ENCODE measurements around the gene IGF1R. TPM values are rescaled to one million over a fixed set of nuclear protein-coding genes. Genes with fewer than 3 reads are reported as not detected.

The IGF1R gene
- total RNA-seq, 1 experiment from 2014 or later = 125 TPM

- Mint-ChIP-seq H3K36me3 (no peaks in the 10 kb centered on the region), H3K9me3 (no peaks in the 10 kb centered on the region; the same call in 1 of the 2 replicates), H3K27ac (peak overlapping the region; percentile 93), H3K27me3 (ENCODE audit: low read depth) (no peaks in the 10 kb centered on the region), H3K4me1 (peaks cover 65% of the 10 kb centered on the region), H3K4me3 (no peak overlapping the region)
- DNase-seq (ENCODE audit: low spot score) (no peak), ATAC-seq (no peak)
- TF ChIP-seq ZMAT4 (CRISPR knock-in tag; IDR thresholded peaks at IDR 0.05) (no peak), FOXJ3 (CRISPR knock-in tag; IDR thresholded peaks at IDR 0.05; ENCODE audit: borderline replicate concordance) (no peak), NFYB (CRISPR knock-in tag; conservative IDR thresholded peaks at IDR 0.05; ENCODE audit: low read depth) (no peak), OVOL2 (CRISPR knock-in tag; IDR thresholded peaks at IDR 0.05; ENCODE audit: borderline replicate concordance) (no peak), TCF7 (CRISPR knock-in tag; IDR thresholded peaks at IDR 0.05; ENCODE audit: low read depth) (no peak)
- TF ChIP-seq, protein P1, sequence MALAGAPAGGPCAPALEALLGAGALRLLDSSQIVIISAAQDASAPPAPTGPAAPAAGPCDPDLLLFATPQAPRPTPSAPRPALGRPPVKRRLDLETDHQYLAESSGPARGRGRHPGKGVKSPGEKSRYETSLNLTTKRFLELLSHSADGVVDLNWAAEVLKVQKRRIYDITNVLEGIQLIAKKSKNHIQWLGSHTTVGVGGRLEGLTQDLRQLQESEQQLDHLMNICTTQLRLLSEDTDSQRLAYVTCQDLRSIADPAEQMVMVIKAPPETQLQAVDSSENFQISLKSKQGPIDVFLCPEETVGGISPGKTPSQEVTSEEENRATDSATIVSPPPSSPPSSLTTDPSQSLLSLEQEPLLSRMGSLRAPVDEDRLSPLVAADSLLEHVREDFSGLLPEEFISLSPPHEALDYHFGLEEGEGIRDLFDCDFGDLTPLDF (CRISPR knock-in tag; IDR thresholded peaks at IDR 0.05) = no peak
- TF ChIP-seq, protein P2, sequence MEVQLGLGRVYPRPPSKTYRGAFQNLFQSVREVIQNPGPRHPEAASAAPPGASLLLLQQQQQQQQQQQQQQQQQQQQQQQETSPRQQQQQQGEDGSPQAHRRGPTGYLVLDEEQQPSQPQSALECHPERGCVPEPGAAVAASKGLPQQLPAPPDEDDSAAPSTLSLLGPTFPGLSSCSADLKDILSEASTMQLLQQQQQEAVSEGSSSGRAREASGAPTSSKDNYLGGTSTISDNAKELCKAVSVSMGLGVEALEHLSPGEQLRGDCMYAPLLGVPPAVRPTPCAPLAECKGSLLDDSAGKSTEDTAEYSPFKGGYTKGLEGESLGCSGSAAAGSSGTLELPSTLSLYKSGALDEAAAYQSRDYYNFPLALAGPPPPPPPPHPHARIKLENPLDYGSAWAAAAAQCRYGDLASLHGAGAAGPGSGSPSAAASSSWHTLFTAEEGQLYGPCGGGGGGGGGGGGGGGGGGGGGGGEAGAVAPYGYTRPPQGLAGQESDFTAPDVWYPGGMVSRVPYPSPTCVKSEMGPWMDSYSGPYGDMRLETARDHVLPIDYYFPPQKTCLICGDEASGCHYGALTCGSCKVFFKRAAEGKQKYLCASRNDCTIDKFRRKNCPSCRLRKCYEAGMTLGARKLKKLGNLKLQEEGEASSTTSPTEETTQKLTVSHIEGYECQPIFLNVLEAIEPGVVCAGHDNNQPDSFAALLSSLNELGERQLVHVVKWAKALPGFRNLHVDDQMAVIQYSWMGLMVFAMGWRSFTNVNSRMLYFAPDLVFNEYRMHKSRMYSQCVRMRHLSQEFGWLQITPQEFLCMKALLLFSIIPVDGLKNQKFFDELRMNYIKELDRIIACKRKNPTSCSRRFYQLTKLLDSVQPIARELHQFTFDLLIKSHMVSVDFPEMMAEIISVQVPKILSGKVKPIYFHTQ (CRISPR knock-in tag; IDR thresholded peaks at IDR 0.05) = no peak
- TF ChIP-seq, protein P3, sequence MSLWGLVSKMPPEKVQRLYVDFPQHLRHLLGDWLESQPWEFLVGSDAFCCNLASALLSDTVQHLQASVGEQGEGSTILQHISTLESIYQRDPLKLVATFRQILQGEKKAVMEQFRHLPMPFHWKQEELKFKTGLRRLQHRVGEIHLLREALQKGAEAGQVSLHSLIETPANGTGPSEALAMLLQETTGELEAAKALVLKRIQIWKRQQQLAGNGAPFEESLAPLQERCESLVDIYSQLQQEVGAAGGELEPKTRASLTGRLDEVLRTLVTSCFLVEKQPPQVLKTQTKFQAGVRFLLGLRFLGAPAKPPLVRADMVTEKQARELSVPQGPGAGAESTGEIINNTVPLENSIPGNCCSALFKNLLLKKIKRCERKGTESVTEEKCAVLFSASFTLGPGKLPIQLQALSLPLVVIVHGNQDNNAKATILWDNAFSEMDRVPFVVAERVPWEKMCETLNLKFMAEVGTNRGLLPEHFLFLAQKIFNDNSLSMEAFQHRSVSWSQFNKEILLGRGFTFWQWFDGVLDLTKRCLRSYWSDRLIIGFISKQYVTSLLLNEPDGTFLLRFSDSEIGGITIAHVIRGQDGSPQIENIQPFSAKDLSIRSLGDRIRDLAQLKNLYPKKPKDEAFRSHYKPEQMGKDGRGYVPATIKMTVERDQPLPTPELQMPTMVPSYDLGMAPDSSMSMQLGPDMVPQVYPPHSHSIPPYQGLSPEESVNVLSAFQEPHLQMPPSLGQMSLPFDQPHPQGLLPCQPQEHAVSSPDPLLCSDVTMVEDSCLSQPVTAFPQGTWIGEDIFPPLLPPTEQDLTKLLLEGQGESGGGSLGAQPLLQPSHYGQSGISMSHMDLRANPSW (CRISPR knock-in tag; conservative IDR thresholded peaks at IDR 0.05; ENCODE audit: low read depth) = no peak
- TF ChIP-seq, protein P4, sequence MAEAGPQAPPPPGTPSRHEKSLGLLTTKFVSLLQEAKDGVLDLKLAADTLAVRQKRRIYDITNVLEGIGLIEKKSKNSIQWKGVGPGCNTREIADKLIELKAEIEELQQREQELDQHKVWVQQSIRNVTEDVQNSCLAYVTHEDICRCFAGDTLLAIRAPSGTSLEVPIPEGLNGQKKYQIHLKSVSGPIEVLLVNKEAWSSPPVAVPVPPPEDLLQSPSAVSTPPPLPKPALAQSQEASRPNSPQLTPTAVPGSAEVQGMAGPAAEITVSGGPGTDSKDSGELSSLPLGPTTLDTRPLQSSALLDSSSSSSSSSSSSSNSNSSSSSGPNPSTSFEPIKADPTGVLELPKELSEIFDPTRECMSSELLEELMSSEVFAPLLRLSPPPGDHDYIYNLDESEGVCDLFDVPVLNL (CRISPR knock-in tag; IDR thresholded peaks at IDR 0.05; ENCODE audit: borderline replicate concordance, low read depth) = no peak
- POLR2A ChIA-PET = no interaction called here
- CTCF ChIA-PET = interaction anchor here (0.6 to 2.3 kb wide), 9 partner anchors 10 to 255 kb away, joined by 3 to 15 read pairs (median 4); no protein-coding TSS in a partner anchor
These were observed 130.1 kb downstream of the IGF1R start for GRCh38 chr15:98778263-98778959.

DNA sequence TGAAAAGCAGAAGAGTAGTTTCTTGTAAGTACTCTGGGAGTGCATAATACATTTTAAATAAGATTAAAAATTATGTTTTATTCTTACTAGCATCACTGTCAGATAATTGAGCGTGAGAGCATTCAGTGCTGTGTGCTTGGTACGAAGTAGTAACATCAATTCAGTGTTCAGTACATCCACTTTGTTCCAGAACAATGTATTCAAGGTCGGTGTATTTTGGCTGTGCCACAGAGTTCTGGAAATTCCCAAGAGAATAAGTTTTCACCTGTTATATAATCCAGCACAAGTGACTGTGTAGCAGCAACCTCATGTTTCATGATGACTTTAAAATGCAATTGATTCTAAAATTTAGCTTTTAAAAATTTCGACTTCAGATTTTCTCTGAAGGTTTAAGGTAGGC, 130.6 kb downstream of the IGF1R start:
- Mint-ChIP-seq H3K27ac (no peak overlapping the region; the same call in 1 of the 2 replicates), H3K27me3 (ENCODE audit: low read depth) (no peaks in the 10 kb centered on the region), H3K4me1 (peaks cover 65% of the 10 kb centered on the region), H3K9me3 (no peaks in the 10 kb centered on the region; the same call in 1 of the 2 replicates), H3K4me3 (no peak overlapping the region), H3K36me3 (no peaks in the 10 kb centered on the region)
- CTCF ChIA-PET = interaction anchor here (0.6 to 2.3 kb wide), 11 partner anchors 11 to 255 kb away, joined by 3 to 15 read pairs (median 4); no protein-coding TSS in a partner anchor
- ATAC-seq (no peak), DNase-seq (ENCODE audit: low spot score) (no peak)
- POLR2A ChIA-PET = no interaction called here
- TF ChIP-seq IRF2 (CRISPR knock-in tag; IDR thresholded peaks at IDR 0.05; ENCODE audit: borderline replicate concordance, low read depth) (no peak), FOXJ3 (CRISPR knock-in tag; IDR thresholded peaks at IDR 0.05; ENCODE audit: borderline replicate concordance) (no peak), GRHL2 (CRISPR knock-in tag; IDR thresholded peaks at IDR 0.05; ENCODE audit: insufficient replicate concordance, severe bottlenecking) (no peak), AFF4 (CRISPR knock-in tag; IDR thresholded peaks at IDR 0.05; ENCODE audit: borderline replicate concordance) (no peak), CBFB (CRISPR knock-in tag; IDR thresholded peaks at IDR 0.05; ENCODE audit: low read depth) (no peak), ZNF423 (CRISPR knock-in tag; IDR thresholded peaks at IDR 0.05) (no peak), GABPB1 (CRISPR knock-in tag; IDR thresholded peaks at IDR 0.05) (no peak), GTF2I (CRISPR knock-in tag; conservative IDR thresholded peaks at IDR 0.05) (no peak), MXD4 (CRISPR knock-in tag; IDR thresholded peaks at IDR 0.05; ENCODE audit: borderline replicate concordance) (no peak)
- TF ChIP-seq, protein P5, sequence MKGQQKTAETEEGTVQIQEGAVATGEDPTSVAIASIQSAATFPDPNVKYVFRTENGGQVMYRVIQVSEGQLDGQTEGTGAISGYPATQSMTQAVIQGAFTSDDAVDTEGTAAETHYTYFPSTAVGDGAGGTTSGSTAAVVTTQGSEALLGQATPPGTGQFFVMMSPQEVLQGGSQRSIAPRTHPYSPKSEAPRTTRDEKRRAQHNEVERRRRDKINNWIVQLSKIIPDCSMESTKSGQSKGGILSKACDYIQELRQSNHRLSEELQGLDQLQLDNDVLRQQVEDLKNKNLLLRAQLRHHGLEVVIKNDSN (CRISPR knock-in tag; IDR thresholded peaks at IDR 0.05) = no peak
- TF ChIP-seq, protein P6, sequence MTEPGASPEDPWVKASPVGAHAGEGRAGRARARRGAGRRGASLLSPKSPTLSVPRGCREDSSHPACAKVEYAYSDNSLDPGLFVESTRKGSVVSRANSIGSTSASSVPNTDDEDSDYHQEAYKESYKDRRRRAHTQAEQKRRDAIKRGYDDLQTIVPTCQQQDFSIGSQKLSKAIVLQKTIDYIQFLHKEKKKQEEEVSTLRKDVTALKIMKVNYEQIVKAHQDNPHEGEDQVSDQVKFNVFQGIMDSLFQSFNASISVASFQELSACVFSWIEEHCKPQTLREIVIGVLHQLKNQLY (CRISPR knock-in tag; IDR thresholded peaks at IDR 0.05) = no peak

All from WTC11 (cell line).